ENCODE results near the gene SSC5D.

Gene SSC5D

GRCh38 chr19:55516878-55517620, 28.8 kb downstream of the SSC5D start:
- CTCF ChIA-PET, result interaction anchor here (0.7 to 3.5 kb wide), 16 partner anchors 9 to 114 kb away, joined by 3 to 43 read pairs (median 4); partner anchors contain the start of genes FIZ1, ZNF524, ZNF784 and ZNF865

GRCh38 chr19:55519451-55520311, 31.4 kb downstream of the SSC5D start:
- ChIA-PET CTCF (interaction anchor here (1.0 to 1.3 kb wide), 5 partner anchors 12 to 113 kb away, joined by 3 to 10 read pairs (median 4); no protein-coding TSS in a partner anchor), POLR2A (interaction anchor here (0.7 to 1.0 kb wide), 3 partner anchors 30 to 86 kb away, joined by 3 to 5 read pairs (median 3); partner anchors contain the start of genes FIZ1 and ZNF865)
- TF ChIP-seq, protein P1, sequence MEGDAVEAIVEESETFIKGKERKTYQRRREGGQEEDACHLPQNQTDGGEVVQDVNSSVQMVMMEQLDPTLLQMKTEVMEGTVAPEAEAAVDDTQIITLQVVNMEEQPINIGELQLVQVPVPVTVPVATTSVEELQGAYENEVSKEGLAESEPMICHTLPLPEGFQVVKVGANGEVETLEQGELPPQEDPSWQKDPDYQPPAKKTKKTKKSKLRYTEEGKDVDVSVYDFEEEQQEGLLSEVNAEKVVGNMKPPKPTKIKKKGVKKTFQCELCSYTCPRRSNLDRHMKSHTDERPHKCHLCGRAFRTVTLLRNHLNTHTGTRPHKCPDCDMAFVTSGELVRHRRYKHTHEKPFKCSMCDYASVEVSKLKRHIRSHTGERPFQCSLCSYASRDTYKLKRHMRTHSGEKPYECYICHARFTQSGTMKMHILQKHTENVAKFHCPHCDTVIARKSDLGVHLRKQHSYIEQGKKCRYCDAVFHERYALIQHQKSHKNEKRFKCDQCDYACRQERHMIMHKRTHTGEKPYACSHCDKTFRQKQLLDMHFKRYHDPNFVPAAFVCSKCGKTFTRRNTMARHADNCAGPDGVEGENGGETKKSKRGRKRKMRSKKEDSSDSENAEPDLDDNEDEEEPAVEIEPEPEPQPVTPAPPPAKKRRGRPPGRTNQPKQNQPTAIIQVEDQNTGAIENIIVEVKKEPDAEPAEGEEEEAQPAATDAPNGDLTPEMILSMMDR (IDR thresholded peaks at IDR 0.05; ENCODE audit: insufficient read depth, low read length, missing control alignments), result no peak
- H3K4me3 ChIP-seq (ENCODE audit: low read depth, low read length), result no peak overlapping the region
- DNase-seq (ENCODE audit: low read depth, low spot score), result peak; percentile 71

More at GRCh38 chr19:55516878-55517620, 28.8 kb downstream of the SSC5D start:
- TF ChIP-seq, protein P1 (IDR thresholded peaks at IDR 0.05; ENCODE audit: insufficient read depth, low read length, missing control alignments), result peak; percentile 99
- peak; percentile 40 for DNase-seq (ENCODE audit: low read depth, low spot score)
- peak overlapping the region; percentile 46 for H3K4me3 ChIP-seq (ENCODE audit: low read depth, low read length)
- POLR2A ChIA-PET, result interaction anchor here (0.8 kb wide), 1 partner anchor 1318 kb away, joined by 3 read pairs; no protein-coding TSS in a partner anchor

DNA sequence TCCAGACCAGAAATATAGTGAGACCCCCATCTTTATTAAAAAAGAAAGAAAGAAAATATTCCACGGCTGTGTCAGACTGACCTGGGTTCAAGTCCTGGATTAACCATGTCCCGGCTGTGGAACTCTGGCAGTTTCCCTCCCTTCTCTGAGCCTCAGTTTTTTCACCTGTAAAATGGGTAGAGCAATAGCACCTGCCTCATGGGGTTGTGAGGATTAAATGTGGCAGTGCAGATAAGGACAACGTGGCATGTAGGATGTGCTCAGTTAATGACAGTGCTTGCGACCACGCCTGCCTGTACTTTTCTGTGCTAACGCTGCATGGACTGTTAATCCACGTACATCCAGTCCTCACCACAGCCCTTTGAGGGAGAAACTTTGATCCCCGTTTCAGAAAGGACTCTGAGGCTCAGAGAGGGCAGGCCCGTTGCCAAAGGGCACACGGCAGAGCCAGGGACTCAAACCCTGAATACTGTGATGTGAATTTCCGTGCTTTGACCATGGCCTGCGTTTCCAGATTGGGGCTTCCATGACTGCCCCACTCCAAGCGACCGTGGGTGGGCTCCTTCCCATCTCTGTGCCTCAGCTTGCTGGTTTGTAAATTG, 32.6 kb downstream of the SSC5D start:
- TF ChIP-seq, protein P1 (IDR thresholded peaks at IDR 0.05; ENCODE audit: insufficient read depth, low read length, missing control alignments), result no peak
- no peak for DNase-seq (ENCODE audit: low read depth, low spot score)
- no peak overlapping the region for H3K4me3 ChIP-seq (ENCODE audit: low read depth, low read length)
- CTCF ChIA-PET, result interaction anchor here (1.0 to 1.3 kb wide), 3 partner anchors 13 to 111 kb away, joined by 3 to 10 read pairs (median 4); no protein-coding TSS in a partner anchor
- POLR2A ChIA-PET, result no interaction called here

- TF ChIP-seq, protein P1 (IDR thresholded peaks at IDR 0.05; ENCODE audit: insufficient read depth, low read length, missing control alignments), result no peak
- no peak for DNase-seq (ENCODE audit: low read depth, low spot score)
- no peak overlapping the region for H3K4me3 ChIP-seq (ENCODE audit: low read depth, low read length)
- ChIA-PET POLR2A (interaction anchor here (1.1 to 1.3 kb wide), 2 partner anchors 11 to 27 kb away, joined by 3 to 4 read pairs; no protein-coding TSS in a partner anchor), CTCF (interaction anchor here (1.0 to 2.0 kb wide), 5 partner anchors 8 to 106 kb away, joined by 3 to 11 read pairs (median 6); partner anchors contain the start of gene ZNF865)
Measured at GRCh38 chr19:55525289-55526101, 37.3 kb downstream of the SSC5D start.

Measured in AG04449 (cell line).